Islet of Langerhans (tissue), 1 donor: ENCODE data around the gene LEP.
"Not testable (repeated sequence)": the region's sequence is repeated elsewhere in the genome, so short reads cannot be mapped to it uniquely, and the experiment has no call there.

ENCODE experiments used
- FAIRE-seq: peaks from one replicate; lab custom pipeline; 2011; peaks lifted over from hg19 to GRCh38; lab: Jason Lieb, UNC

LEP gene

GRCh38 chr7:128210590-128211570 is 30.2 kb upstream of the LEP start:
- FAIRE-seq: no peak

GRCh38 chr7:128211626-128212025 is 29.5 kb upstream of the LEP start:
- no peak for FAIRE-seq

- FAIRE-seq: no peak
Measured at GRCh38 chr7:128214463-128214862, 26.6 kb upstream of the LEP start.

GRCh38 chr7:128215281-128215680 is 25.8 kb upstream of the LEP start:
- no peak for FAIRE-seq

- FAIRE-seq: no peak
Measured at GRCh38 chr7:128215739-128216138, 25.3 kb upstream of the LEP start.

GRCh38 chr7:128217030-128217805 is 23.9 kb upstream of the LEP start:
- FAIRE-seq: no peak

- FAIRE-seq: no peak
Measured at GRCh38 chr7:128217967-128218652, 23.0 kb upstream of the LEP start.

GRCh38 chr7:128219636-128220035 is 21.4 kb upstream of the LEP start:
- no peak for FAIRE-seq

GRCh38 chr7:128221929-128222403 is 19.1 kb upstream of the LEP start:
- FAIRE-seq: no peak

GRCh38 chr7:128226132-128226980 is 14.7 kb upstream of the LEP start:
- no peak for FAIRE-seq

- no peak for FAIRE-seq
Measured at GRCh38 chr7:128227271-128227670, 13.8 kb upstream of the LEP start.

GRCh38 chr7:128231021-128231420 is 10.1 kb upstream of the LEP start:
- FAIRE-seq: no peak

GRCh38 chr7:128231677-128232076 is 9.4 kb upstream of the LEP start:
- FAIRE-seq: no peak

- no peak for FAIRE-seq
Measured at GRCh38 chr7:128233471-128233870, 7.6 kb upstream of the LEP start.

- FAIRE-seq: no peak
Measured at GRCh38 chr7:128234476-128235026, 6.5 kb upstream of the LEP start.

- no peak for FAIRE-seq
Measured at GRCh38 chr7:128235471-128235870, 5.6 kb upstream of the LEP start.

GRCh38 chr7:128236924-128237586 is 4.0 kb upstream of the LEP start:
- FAIRE-seq: no peak

GRCh38 chr7:128239146-128239545 is 1.9 kb upstream of the LEP start:
- not testable (repeated sequence) for FAIRE-seq

GRCh38 chr7:128242661-128243060 is 1.6 kb downstream of the LEP start:
- no peak for FAIRE-seq

- FAIRE-seq: no peak
Measured at GRCh38 chr7:128243273-128243672, 2.2 kb downstream of the LEP start.

GRCh38 chr7:128244861-128245260 is 3.8 kb downstream of the LEP start:
- no peak for FAIRE-seq
